Common myeloid progenitor, CD34-positive (primary cell): ENCODE data around the gene PDIA5.

Experiments used
- CTCF ChIA-PET: fragments of 350-600 bp; sonication (Branson Sonifier 250); formaldehyde crosslinking; loops from one replicate; lab custom pipeline; 2021; ENCODE audit warnings: antibody characterized with exemption; lab: Charles Lee
- POLR2A ChIA-PET: fragments of 350-600 bp; sonication (Branson Sonifier 250); formaldehyde crosslinking; loops from one replicate; lab custom pipeline; 2021; ENCODE audit warnings: antibody characterized with exemption; lab: Charles Lee
- DNase-seq, 3 donors: peaks; one replicate each; pipeline versions ENCODE4 v3.0.0 to v3.0.0-alpha.2; 2013
- H3K27ac ChIP-seq, 2 experiments: 1 replicate in 1 of 2; 2 replicates in 1 of 2; pipeline ENCODE4 v1.7.0; 2013; ENCODE audit warnings: inconsistent platforms in 2 of 2, low read length in 2 of 2, mild to moderate bottlenecking in 2 of 2, low read depth in 1 of 2, moderate library complexity in 1 of 2; ENCODE audit not compliant: severe bottlenecking in 2 of 2, insufficient read depth in 1 of 2, poor library complexity in 1 of 2
- H3K27me3 ChIP-seq, 5 experiments: replicated peaks in 2 of 5; 1 replicate in 3 of 5; 2 replicates in 2 of 5; pipeline versions ENCODE4 v1.6.1 to v1.7.0; 2013; ENCODE audit warnings: low read length in 4 of 5, mild to moderate bottlenecking in 2 of 5, moderate library complexity in 2 of 5, inconsistent platforms in 1 of 5; ENCODE audit not compliant: insufficient read depth in 5 of 5, control insufficient read depth in 4 of 5
- H3K36me3 ChIP-seq, 4 experiments: 1 replicate in 2 of 4; 2 replicates in 2 of 4; pipeline versions ENCODE4 v1.6.1 to v1.7.0; 2013; ENCODE audit warnings: low read length in 3 of 4, control low read depth in 1 of 4, mild to moderate bottlenecking in 1 of 4; ENCODE audit not compliant: control insufficient read depth in 4 of 4, insufficient read depth in 4 of 4
- H3K4me1 ChIP-seq, 4 experiments: 1 replicate in 3 of 4; 2 replicates in 1 of 4; pipeline versions ENCODE4 v1.6.1 to v1.7.1; 2013; ENCODE audit warnings: low read length in 3 of 4, mild to moderate bottlenecking in 3 of 4, control low read depth in 1 of 4, inconsistent platforms in 1 of 4, moderate library complexity in 1 of 4; ENCODE audit not compliant: control insufficient read depth in 4 of 4, insufficient read depth in 4 of 4; ENCODE audit errors: control extremely low read depth in 1 of 4
- H3K4me3 ChIP-seq, 7 experiments: 1 replicate in 4 of 7; 2 replicates in 3 of 7; pipeline versions ENCODE4 v1.5.1 to v1.7.0; 2013; ENCODE audit warnings: mild to moderate bottlenecking in 7 of 7, low read length in 6 of 7, moderate library complexity in 6 of 7, inconsistent platforms in 2 of 7, low read depth in 2 of 7, control low read depth in 1 of 7; ENCODE audit not compliant: insufficient read depth in 4 of 7, control insufficient read depth in 1 of 7; ENCODE audit errors: extremely low read depth in 1 of 7
- H3K9me3 ChIP-seq, 5 experiments: 1 replicate in 4 of 5; 2 replicates in 1 of 5; pipeline versions ENCODE4 v1.6.1 to v1.7.1; 2013; ENCODE audit warnings: low read length in 4 of 5, mild to moderate bottlenecking in 2 of 5, inconsistent platforms in 1 of 5, low read depth in 1 of 5, moderate library complexity in 1 of 5; ENCODE audit not compliant: control insufficient read depth in 4 of 5, insufficient read depth in 2 of 5; ENCODE audit errors: control extremely low read depth in 1 of 5
- WGBS: methylation state at CpG from one replicate; pipeline ENCODE4 v1.1.5; 2013; ENCODE audit not compliant: insufficient coverage; 5-methylcytosine and 5-hydroxymethylcytosine counted together

The PDIA5 gene

DNA sequence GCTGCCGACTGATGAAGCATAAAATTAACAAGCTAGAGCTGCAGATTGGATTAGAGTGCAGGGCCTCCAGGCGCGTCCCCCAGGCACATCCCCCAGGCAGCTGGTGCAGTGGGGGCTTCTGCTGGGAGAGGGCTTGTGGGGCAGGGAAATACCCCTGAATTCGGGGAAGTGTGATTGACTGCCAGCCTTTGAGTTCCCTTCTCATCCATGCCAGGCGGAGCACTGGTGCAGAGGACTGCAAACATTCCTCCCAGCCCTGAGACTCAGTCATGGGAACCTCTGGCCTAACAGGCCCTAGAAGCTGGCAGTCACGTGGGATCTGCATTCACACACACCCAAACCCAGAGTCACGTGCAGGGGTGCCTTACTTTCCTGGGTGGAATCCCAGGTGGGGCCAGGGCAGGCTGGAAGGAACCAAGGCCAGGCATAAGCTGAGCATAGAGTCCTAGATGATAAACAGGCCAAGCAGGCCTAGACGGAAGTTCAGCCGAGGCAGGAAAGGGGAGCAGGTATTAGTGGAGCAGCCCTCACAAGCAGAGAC, 88.7 kb downstream of the PDIA5 start:
- Histone ChIP-seq H3K27ac (no peak overlapping the region), H3K36me3 (peaks cover 5 to 66% (median 45%) of the 10 kb centered on the region in 4 experiments), H3K9me3 (no peaks in the 10 kb centered on the region), H3K4me3 (no peak overlapping the region), H3K4me1 (no peaks in the 10 kb centered on the region), H3K27me3 (no peaks in the 10 kb centered on the region)
- no peak for DNase-seq
- WGBS = 94% methylated on average over 9 of the region's 9 CpGs
- CTCF ChIA-PET = interaction anchor here (1.3 kb wide), 1 partner anchor 10 kb away, joined by 3 read pairs; no protein-coding TSS in a partner anchor
- POLR2A ChIA-PET = no interaction called here

DNA sequence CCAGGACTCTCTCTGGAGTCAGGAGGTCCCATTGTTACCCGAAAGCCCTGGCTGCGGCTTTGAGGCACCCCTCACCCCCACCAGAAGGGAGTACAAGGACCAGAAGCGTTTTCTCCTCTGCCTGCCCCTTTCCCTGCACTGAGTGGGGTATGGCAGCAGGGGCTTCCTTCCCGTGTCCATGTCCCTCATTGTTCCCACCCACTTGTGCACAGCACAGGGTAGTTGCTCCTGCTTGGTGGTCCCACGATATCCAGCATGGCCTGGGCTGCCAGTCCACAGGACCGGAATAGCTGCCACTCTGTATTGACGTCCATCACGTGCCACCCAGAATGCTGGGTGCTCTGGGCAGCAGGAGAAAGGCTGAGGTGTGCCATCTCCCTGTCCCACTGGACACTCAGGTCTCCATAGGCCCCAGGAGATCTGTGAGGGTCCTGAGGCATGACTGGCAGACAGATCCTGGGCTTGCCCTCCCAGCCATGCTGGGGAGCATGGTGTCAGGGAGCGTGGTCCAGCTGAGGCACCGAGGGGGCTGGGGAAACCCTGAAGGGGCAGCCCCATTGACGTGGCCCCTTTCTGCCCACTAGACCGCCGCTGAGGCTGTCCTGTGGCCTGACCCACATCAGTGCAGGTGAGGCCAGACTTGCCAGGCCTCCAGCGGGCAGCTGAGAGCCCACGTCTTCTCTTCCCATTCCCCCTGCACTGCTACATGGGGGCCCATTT, 89.6 kb downstream of the PDIA5 start:
- 99% methylated on average over 15 of the region's 15 CpGs for WGBS
- CTCF ChIA-PET = interaction anchor here (1.3 kb wide), 1 partner anchor 11 kb away, joined by 3 read pairs; no protein-coding TSS in a partner anchor
- peaks cover 5 to 65% (median 45%) of the 10 kb centered on the region in 4 experiments for H3K36me3 ChIP-seq

DNA sequence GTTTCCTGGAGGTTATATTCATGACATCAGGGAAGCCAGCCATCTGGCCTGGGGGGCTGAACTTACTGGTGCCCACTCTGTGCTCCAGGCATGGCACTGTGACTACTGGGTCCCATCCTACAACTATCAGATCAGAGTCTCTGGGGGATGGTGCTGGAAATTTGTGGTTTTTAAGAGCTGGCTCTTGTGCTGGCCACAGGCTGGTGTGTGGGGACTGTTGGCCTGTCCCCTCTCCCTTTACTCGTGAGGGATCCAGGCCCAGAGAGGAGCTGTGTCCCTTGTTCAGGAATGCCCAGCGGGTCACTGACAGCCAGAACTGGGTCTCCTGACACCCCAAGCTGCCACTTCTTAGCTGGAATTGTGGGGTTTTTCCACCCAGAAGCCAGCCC, 90.4 kb downstream of the PDIA5 start:
- POLR2A ChIA-PET = interaction anchor here (0.7 kb wide), 1 partner anchor 268 kb away, joined by 4 read pairs; no protein-coding TSS in a partner anchor
- H3K27me3 ChIP-seq = no peaks in the 10 kb centered on the region
- H3K4me1 ChIP-seq = no peaks in the 10 kb centered on the region
- DNase-seq = no peak
- H3K4me3 ChIP-seq = no peak overlapping the region
- H3K36me3 ChIP-seq = peaks cover 5 to 70% (median 48%) of the 10 kb centered on the region in 4 experiments
- H3K9me3 ChIP-seq = no peaks in the 10 kb centered on the region
- no peak overlapping the region for H3K27ac ChIP-seq
- 100% methylated on average over 1 of the region's 2 CpGs for WGBS
- CTCF ChIA-PET = no interaction called here

More for the DNA sequence above, 89.6 kb downstream of the PDIA5 start:
- Histone ChIP-seq H3K27ac (no peak overlapping the region), H3K9me3 (no peaks in the 10 kb centered on the region), H3K4me3 (no peak overlapping the region), H3K27me3 (no peaks in the 10 kb centered on the region), H3K4me1 (no peaks in the 10 kb centered on the region)
- POLR2A ChIA-PET = no interaction called here
- DNase-seq = no peak

DNA sequence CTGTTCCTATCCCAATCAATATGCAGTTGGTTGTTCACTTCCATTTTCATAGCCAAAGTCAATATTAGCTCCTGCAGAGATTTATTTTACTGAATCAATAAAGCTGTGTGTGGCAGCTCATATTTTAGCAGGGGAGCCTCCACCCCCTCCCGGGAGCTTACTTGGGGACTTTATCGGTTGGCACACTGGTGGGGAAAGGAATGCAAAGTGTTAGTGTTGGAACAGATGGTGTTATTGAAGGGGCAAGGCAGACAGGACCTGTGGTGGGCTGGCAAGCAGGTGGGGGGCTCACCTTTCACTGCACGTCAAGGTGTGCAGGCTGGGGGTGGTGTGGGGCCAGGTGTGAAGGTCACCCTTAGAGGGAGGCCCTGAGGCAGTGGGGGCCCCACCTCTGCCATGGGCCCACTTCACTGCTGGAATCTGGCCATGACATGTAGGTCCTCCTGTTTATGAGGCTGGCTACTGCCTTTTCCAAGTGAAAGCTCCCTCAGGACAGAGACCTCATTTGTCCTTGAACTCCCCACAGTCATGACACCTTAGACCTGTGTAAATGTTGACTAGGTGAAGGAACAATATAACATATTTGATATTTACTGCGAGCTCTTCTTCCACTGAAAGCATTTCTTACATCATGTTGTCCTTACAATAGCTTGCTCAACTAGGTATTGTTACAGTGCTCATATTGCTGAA, 90.9 kb downstream of the PDIA5 start:
- 92% methylated on average over 2 of the region's 4 CpGs for WGBS
- Histone ChIP-seq H3K36me3 (peaks cover 5 to 71% (median 46%) of the 10 kb centered on the region in 4 experiments), H3K4me3 (no peak overlapping the region), H3K27me3 (no peaks in the 10 kb centered on the region), H3K4me1 (no peaks in the 10 kb centered on the region), H3K9me3 (no peaks in the 10 kb centered on the region), H3K27ac (no peak overlapping the region)
- CTCF ChIA-PET = interaction anchor here (2.2 kb wide), 1 partner anchor 11 kb away, joined by 6 read pairs; no protein-coding TSS in a partner anchor
- DNase-seq = no peak
- POLR2A ChIA-PET = interaction anchor here (0.7 kb wide), 1 partner anchor 269 kb away, joined by 4 read pairs; no protein-coding TSS in a partner anchor

DNA sequence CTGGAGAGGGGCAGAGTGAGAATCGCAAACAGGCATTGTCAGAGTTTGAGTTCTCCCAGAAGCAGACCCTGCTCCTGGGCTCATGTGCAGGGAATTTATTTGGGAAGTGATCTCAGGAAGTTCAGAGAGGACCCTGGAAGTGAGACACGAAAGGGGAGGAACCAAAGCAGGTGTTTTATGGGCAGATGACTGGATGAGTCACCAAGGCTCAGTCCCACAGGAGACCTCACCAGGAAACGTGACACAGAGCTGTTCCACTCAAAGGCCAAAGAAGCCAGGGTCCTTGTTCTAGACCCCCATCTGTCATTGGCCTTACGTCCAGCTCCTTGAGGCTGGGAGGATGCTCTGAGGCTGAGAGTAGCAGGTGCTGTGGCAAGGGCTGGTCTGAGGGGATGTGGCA, 91.5 kb downstream of the PDIA5 start:
- peaks cover 5 to 74% (median 45%) of the 10 kb centered on the region in 4 experiments for H3K36me3 ChIP-seq
- POLR2A ChIA-PET = no interaction called here

DNA sequence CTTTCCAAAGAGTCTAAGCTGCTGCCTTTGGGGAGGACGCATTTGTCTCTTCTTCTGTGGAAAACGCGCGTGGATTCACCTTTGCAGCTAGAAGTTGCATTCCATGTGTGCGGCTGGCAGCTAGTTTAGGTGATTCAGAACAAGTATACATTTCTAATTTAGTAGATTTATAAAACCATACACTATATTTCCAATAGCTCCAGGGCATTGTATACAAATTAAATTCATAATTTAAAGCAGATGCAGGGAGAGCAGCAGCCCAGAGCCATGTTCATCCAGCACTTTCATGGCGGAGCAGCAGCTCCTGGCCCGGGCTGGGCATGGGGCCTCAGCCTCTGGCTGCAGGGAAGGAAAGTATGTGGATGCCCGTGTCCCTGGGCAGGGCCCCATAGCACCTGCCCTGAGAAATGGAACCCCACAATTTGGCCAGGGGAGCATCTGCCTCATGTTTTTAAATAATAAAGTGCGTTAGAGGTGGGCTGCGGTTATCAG, 92.1 kb downstream of the PDIA5 start:
- ChIA-PET POLR2A (no interaction called here), CTCF (interaction anchor here (1.1 to 2.2 kb wide), 2 partner anchors 9 to 39 kb away, joined by 3 to 6 read pairs; no protein-coding TSS in a partner anchor)
- H3K27ac ChIP-seq = no peak overlapping the region
- peaks cover 7 to 80% (median 46%) of the 10 kb centered on the region in 4 experiments for H3K36me3 ChIP-seq
- no peaks in the 10 kb centered on the region for H3K9me3 ChIP-seq
- 99% methylated on average over 9 of the region's 10 CpGs for WGBS
- H3K27me3 ChIP-seq = no peaks in the 10 kb centered on the region
- H3K4me3 ChIP-seq = no peak overlapping the region
- no peaks in the 10 kb centered on the region for H3K4me1 ChIP-seq
- no peak for DNase-seq

More for the DNA sequence above, 91.5 kb downstream of the PDIA5 start:
- Histone ChIP-seq H3K4me3 (no peak overlapping the region), H3K27me3 (no peaks in the 10 kb centered on the region), H3K27ac (no peak overlapping the region), H3K9me3 (no peaks in the 10 kb centered on the region), H3K4me1 (no peaks in the 10 kb centered on the region)
- WGBS = 100% methylated on average over 3 of the region's 4 CpGs
- DNase-seq = no peak
- CTCF ChIA-PET = interaction anchor here (1.1 to 2.2 kb wide), 2 partner anchors 10 to 40 kb away, joined by 3 to 6 read pairs; no protein-coding TSS in a partner anchor
